ENCODE results near the gene GRID2.

GRCh38 chr4:93718233-93718632 is 1414.5 kb downstream of the GRID2 start:
- TF ChIP-seq POLR2AphosphoS5 (IDR thresholded peaks at IDR 0.05; ENCODE audit: low read depth, low read length) (no peak), TAF1 (IDR thresholded peaks at IDR 0.05; ENCODE audit: borderline replicate concordance, insufficient read depth, low read length) (no peak)
